ENCODE results near the gene ARID2.

The ARID2 gene

DNA sequence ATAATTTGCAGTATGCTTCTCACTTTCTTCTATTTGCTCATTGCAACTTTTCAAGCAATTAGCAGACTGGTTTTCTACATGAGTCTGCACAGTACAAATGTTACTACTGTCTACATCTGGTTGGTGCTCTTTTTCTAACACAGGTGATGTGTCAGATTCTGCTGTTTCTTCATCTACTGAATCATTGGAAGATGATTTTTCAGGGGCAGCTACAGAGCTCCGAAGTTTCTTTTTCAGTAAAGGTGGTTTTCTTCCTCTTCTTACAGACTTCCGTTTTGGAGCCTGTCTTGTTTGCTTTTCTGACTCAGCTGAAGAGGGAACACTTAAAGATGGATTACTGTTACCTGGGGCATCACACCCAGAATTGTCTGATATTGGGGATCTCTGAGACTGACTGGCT lies 198.8 kb downstream of the ARID2 start:
- H3K4me3 ChIP-seq (ENCODE audit: low read depth, low read length): no peak overlapping the region
- TF ChIP-seq, protein P1, sequence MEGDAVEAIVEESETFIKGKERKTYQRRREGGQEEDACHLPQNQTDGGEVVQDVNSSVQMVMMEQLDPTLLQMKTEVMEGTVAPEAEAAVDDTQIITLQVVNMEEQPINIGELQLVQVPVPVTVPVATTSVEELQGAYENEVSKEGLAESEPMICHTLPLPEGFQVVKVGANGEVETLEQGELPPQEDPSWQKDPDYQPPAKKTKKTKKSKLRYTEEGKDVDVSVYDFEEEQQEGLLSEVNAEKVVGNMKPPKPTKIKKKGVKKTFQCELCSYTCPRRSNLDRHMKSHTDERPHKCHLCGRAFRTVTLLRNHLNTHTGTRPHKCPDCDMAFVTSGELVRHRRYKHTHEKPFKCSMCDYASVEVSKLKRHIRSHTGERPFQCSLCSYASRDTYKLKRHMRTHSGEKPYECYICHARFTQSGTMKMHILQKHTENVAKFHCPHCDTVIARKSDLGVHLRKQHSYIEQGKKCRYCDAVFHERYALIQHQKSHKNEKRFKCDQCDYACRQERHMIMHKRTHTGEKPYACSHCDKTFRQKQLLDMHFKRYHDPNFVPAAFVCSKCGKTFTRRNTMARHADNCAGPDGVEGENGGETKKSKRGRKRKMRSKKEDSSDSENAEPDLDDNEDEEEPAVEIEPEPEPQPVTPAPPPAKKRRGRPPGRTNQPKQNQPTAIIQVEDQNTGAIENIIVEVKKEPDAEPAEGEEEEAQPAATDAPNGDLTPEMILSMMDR (IDR thresholded peaks at IDR 0.05; ENCODE audit: control insufficient read depth, extremely low read depth, insufficient read depth): no peak
- no peak for DNase-seq (ENCODE audit: low read depth)

DNA sequence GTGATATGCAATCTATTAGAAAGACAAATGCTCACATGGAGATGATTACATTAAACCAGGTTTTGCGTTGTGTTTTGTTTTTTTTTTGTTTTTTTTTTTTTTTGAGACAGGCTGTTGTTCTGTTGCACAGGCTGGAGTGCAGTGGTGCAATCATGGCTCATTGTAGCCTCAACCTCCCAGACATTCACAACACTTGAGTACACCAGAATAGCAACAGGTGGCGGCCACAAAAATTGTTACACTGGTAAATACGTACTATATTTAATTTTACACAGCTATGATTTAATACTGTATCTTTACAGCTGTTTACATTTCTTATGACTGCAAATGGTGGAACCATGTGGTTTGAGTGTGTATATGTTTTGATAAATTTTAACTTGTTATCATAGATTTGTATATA lies 200.9 kb downstream of the ARID2 start:
- TF ChIP-seq, protein P1 (IDR thresholded peaks at IDR 0.05; ENCODE audit: control insufficient read depth, extremely low read depth, insufficient read depth): no peak
- DNase-seq (ENCODE audit: low read depth): no peak

DNA sequence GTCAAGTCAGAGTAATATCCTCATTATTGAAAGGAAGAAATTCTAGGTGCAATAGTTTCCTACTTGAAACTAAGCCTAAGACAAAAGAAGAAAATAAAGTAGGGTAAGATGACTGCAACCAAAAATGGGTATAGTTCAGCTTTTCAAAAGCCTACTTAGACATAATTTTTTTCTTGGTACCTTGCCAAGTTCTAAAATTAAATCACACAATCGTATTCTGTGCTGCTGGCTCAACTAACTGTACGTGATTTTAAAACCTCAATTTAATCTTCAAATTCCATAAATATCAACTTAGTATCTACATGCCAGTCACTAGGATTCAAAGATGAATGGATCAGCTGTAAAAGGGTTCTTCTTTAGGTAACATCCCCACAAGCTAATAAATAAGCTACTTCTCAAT lies 204.0 kb downstream of the ARID2 start:
- TF ChIP-seq, protein P1 (IDR thresholded peaks at IDR 0.05; ENCODE audit: control insufficient read depth, extremely low read depth, insufficient read depth): no peak
- H3K4me3 ChIP-seq (ENCODE audit: low read depth, low read length): no peak overlapping the region
- DNase-seq (ENCODE audit: low read depth): no peak

More for the DNA sequence above, 200.9 kb downstream of the ARID2 start:
- no peak overlapping the region for H3K4me3 ChIP-seq (ENCODE audit: low read depth, low read length)

DNA sequence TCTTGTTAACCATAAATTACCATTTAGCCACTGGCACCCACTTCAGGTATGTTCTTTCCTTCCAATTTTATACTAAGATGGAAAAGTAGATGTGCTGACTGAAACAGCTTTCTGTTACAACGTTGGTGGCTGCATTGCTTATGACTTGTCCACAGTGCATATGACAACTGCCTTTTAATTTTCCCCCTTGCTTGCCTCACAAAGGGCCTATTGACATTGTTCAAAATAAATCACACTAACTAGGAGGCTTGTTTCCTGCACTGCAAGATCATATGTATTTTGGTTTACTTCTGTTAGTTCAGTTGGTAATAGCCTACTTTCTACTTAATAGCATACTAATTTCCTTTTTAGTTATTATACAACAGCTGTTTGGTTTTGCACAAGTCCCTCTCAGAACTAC lies 205.4 kb downstream of the ARID2 start:
- H3K4me3 ChIP-seq (ENCODE audit: low read depth, low read length): no peak overlapping the region
- TF ChIP-seq, protein P1 (IDR thresholded peaks at IDR 0.05; ENCODE audit: control insufficient read depth, extremely low read depth, insufficient read depth): no peak
- DNase-seq (ENCODE audit: low read depth): no peak

GRCh38 chr12:45938566-45938965 lies 209.1 kb downstream of the ARID2 start:
- TF ChIP-seq, protein P1 (IDR thresholded peaks at IDR 0.05; ENCODE audit: control insufficient read depth, extremely low read depth, insufficient read depth): no peak
- no peak for DNase-seq (ENCODE audit: low read depth)
- no peak overlapping the region for H3K4me3 ChIP-seq (ENCODE audit: low read depth, low read length)

- DNase-seq (ENCODE audit: low read depth): no peak
- no peak overlapping the region for H3K4me3 ChIP-seq (ENCODE audit: low read depth, low read length)
- TF ChIP-seq, protein P1 (IDR thresholded peaks at IDR 0.05; ENCODE audit: control insufficient read depth, extremely low read depth, insufficient read depth): no peak
Observed at GRCh38 chr12:45939759-45940158, 210.3 kb downstream of the ARID2 start.

- TF ChIP-seq, protein P1 (IDR thresholded peaks at IDR 0.05; ENCODE audit: control insufficient read depth, extremely low read depth, insufficient read depth): no peak
- H3K4me3 ChIP-seq (ENCODE audit: low read depth, low read length): no peak overlapping the region
- no peak for DNase-seq (ENCODE audit: low read depth)
Observed at GRCh38 chr12:45944771-45945170, 215.3 kb downstream of the ARID2 start.
